Naive thymus-derived CD4-positive, alpha-beta T cell (primary cell): ENCODE measurements around the gene WFS1. TPM values are rescaled to one million over a fixed set of nuclear protein-coding genes. Genes with fewer than 3 reads are reported as not detected.

Experiments
- ATAC-seq: fragments of 150-1000 bp; cut with Tn5 transposase; 2 replicates; pipeline ENCODE4 v1.10.0; 2021; ENCODE audit warnings: mild to moderate bottlenecking, moderate library complexity
- CTCF ChIA-PET: fragments of 350-600 bp; sonication (Branson Sonifier 250); formaldehyde crosslinking; loops from one replicate; lab custom pipeline; 2021; ENCODE audit warnings: antibody characterized with exemption; lab: Charles Lee
- POLR2A ChIA-PET: fragments of 350-600 bp; sonication (Branson Sonifier 250); formaldehyde crosslinking; loops from one replicate; lab custom pipeline; 2021; ENCODE audit warnings: antibody characterized with exemption, inconsistent platforms; lab: Charles Lee
- DNase-seq, 9 donors: peaks; one replicate each; pipeline versions ENCODE4 v3.0.0 to v3.0.0-alpha.2; 2020 to 2022; ENCODE audit warnings: mixed read lengths in 1 of 9
- H3K27ac ChIP-seq: one replicate; pipeline ENCODE4 v1.7.0; 2013; ENCODE audit warnings: mild to moderate bottlenecking, low read depth, low read length, moderate library complexity
- H3K27me3 ChIP-seq, 2 donors: one replicate each; pipeline ENCODE4 v1.7.0; 2013; ENCODE audit warnings: low read length in 2 of 2, mild to moderate bottlenecking in 2 of 2, moderate library complexity in 2 of 2; ENCODE audit not compliant: control insufficient read depth in 2 of 2, insufficient read depth in 2 of 2
- H3K36me3 ChIP-seq, 3 experiments: 1 replicate in 2 of 3; 2 replicates in 1 of 3; pipeline ENCODE4 v1.7.0; 2013; ENCODE audit warnings: low read length in 3 of 3, mild to moderate bottlenecking in 3 of 3, moderate library complexity in 1 of 3; ENCODE audit not compliant: insufficient read depth in 3 of 3, control insufficient read depth in 2 of 3
- H3K4me1 ChIP-seq, 2 donors: one replicate each; pipeline ENCODE4 v1.7.0; 2013; ENCODE audit warnings: low read length in 2 of 2, mild to moderate bottlenecking in 2 of 2, moderate library complexity in 1 of 2; ENCODE audit not compliant: control insufficient read depth in 2 of 2, insufficient read depth in 2 of 2
- H3K4me3 ChIP-seq: 2 replicates; pipeline ENCODE4 v1.7.0; 2013; ENCODE audit warnings: mild to moderate bottlenecking, low read length
- H3K9me3 ChIP-seq, 3 experiments: 1 replicate in 2 of 3; 2 replicates in 1 of 3; pipeline ENCODE4 v1.7.0; 2013; ENCODE audit warnings: low read length in 3 of 3; ENCODE audit not compliant: control insufficient read depth in 2 of 3
- H3K27ac Mint-ChIP-seq, 9 donors: one replicate each; pipeline ENCODE4 v1.8.0; 2020 to 2022; ENCODE audit warnings: mixed read lengths in 9 of 9, mild to moderate bottlenecking in 8 of 9, moderate library complexity in 5 of 9, inconsistent platforms in 2 of 9
- H3K27me3 Mint-ChIP-seq, 5 donors: one replicate each; pipeline ENCODE4 v1.8.0; 2021 to 2022; ENCODE audit warnings: mixed read lengths in 5 of 5, mild to moderate bottlenecking in 1 of 5
- H3K36me3 Mint-ChIP-seq, 5 donors: one replicate each; pipeline ENCODE4 v1.8.0; 2020 to 2022; ENCODE audit warnings: mixed read lengths in 5 of 5, mild to moderate bottlenecking in 3 of 5, inconsistent platforms in 1 of 5
- H3K4me1 Mint-ChIP-seq, 7 donors: one replicate each; pipeline ENCODE4 v1.8.0; 2020 to 2022; ENCODE audit warnings: mixed read lengths in 7 of 7, mild to moderate bottlenecking in 3 of 7, inconsistent platforms in 1 of 7
- H3K4me3 Mint-ChIP-seq, 10 donors: one replicate each; pipeline ENCODE4 v1.8.0; 2020 to 2022; ENCODE audit warnings: mild to moderate bottlenecking in 10 of 10, mixed read lengths in 10 of 10, moderate library complexity in 6 of 10, inconsistent platforms in 2 of 10
- H3K9me3 Mint-ChIP-seq, 11 donors: one replicate each; pipeline ENCODE4 v1.8.0; 2020 to 2022; ENCODE audit warnings: mixed read lengths in 11 of 11, mild to moderate bottlenecking in 4 of 11, inconsistent platforms in 1 of 11, moderate library complexity in 1 of 11
- intact Hi-C, 2 donors: fragments of 100-400 bp; cut with micrococcal nuclease; formaldehyde crosslinking; loops; one replicate each; pipeline ENCODE4 v1.15.1; 2023
- polyA plus RNA-seq, 2 donors: library from polyadenylated mRNA; unstranded; fragments of 300-500 nt; fragmentation: Illumina TruSeq; gene quantifications; one replicate each; pipeline ENCODE4 v1.2.3, GENCODE V29; 2021
- total RNA-seq, 6 experiments: library from RNA in 5 of 6; stranded (reverse) in 5 of 6; gene quantifications; 1 replicate in 5 of 6; 2 replicates in 1 of 6; pipeline ENCODE4 v1.2.3 and lab custom pipeline; 2021 to 2026

Gene WFS1
- total and polyA plus RNA-seq, 7 experiments from 2014 or later = 2.8 to 6.7 (median 4.4) TPM

DNA sequence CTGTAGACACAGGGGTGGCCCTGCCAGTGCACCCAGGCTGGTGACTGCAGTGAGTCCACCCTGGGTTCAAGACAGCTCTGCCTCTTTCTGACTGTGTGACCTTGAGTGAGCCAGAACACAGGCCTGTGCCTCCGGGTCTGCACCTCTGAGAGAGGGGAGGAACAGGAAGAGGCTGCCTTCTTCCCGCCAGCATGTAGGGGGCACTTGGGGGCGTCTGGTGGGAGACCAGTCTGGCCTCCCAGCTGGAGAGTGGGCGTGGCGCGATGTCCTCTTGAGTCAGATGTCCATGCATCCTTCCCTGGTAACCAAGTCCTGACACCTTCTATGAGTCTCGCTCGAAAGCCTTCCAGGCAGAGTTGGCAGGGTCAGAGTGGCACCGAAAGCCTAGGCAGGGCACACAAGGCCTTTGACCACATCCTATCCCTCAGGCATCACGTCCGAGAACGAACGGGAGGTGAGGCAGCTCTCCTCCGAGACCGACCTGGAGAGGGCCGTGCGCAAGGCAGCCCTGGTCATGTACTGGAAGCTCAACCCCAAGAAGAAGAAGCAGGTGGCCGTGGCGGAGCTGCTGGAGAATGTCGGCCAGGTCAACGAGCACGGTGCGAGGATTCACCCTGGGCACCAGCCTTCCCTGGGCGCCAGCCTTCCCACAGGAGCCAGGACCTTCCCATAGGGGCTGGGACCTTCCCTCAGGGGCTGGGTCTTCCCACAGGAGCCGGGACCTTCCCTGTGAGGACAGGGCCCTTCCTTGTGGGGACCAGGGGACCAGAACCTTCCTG lies 21.3 kb downstream of the WFS1 start:
- ChIA-PET CTCF (no interaction called here), POLR2A (no interaction called here)
- Mint-ChIP-seq H3K36me3 (peaks cover 0 to 49% (median 4%) of the 10 kb centered on the region in 5 donors), H3K27me3 (no peaks in the 10 kb centered on the region), H3K4me3 (no peak overlapping the region), H3K4me1 (no peaks in the 10 kb centered on the region), H3K27ac (no peak overlapping the region), H3K9me3 (no peaks in the 10 kb centered on the region)
- Histone ChIP-seq H3K4me1 (no peaks in the 10 kb centered on the region), H3K4me3 (no peak overlapping the region), H3K36me3 (peaks cover 0 to 13% (median 0%) of the 10 kb centered on the region in 3 experiments), H3K27ac (no peak overlapping the region), H3K27me3 (no peaks in the 10 kb centered on the region), H3K9me3 (no peaks in the 10 kb centered on the region)
- DNase-seq (no peak), ATAC-seq (no peak)
- intact Hi-C loops = no loop called here

DNA sequence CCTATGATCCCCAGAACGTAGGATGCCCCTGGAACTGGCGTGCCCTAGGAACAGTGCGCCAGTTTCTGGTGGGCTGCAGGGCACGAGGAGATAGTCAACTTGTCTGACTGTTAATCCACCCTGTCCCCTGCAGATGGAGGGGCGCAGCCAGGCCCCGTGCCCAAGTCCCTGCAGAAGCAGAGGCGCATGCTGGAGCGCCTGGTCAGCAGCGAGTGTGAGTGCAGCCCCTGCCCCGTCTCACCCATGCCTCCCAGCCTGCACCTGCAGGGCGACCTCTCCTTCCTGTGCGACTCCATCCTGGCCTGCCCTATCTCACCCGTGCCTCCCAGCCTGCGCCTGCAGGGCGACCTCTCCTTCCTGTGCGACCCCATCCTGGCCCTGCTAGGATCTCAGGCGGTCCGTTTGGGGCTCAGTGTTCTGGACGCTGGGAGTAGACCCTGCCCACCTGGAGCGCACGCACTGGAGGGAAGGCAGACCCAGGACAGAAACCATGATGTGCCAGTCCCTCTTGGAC lies 22.2 kb downstream of the WFS1 start:
- peaks cover 0 to 13% (median 0%) of the 10 kb centered on the region in 3 experiments for H3K36me3 ChIP-seq
- H3K27ac ChIP-seq = no peak overlapping the region
- POLR2A ChIA-PET = no interaction called here
- intact Hi-C loops = no loop called here
- no peaks in the 10 kb centered on the region for H3K4me1 ChIP-seq
- no peaks in the 10 kb centered on the region for H3K9me3 Mint-ChIP-seq
- DNase-seq (no peak), ATAC-seq (no peak)
- H3K9me3 ChIP-seq = no peaks in the 10 kb centered on the region
- CTCF ChIA-PET = no interaction called here
- H3K4me3 ChIP-seq = no peak overlapping the region
- H3K4me3 Mint-ChIP-seq = no peak overlapping the region
- no peaks in the 10 kb centered on the region for H3K27me3 ChIP-seq
- H3K27ac Mint-ChIP-seq = no peak overlapping the region
- peaks cover 0 to 48% (median 4%) of the 10 kb centered on the region in 5 donors for H3K36me3 Mint-ChIP-seq
- no peaks in the 10 kb centered on the region for H3K27me3 Mint-ChIP-seq
- no peaks in the 10 kb centered on the region for H3K4me1 Mint-ChIP-seq

DNA sequence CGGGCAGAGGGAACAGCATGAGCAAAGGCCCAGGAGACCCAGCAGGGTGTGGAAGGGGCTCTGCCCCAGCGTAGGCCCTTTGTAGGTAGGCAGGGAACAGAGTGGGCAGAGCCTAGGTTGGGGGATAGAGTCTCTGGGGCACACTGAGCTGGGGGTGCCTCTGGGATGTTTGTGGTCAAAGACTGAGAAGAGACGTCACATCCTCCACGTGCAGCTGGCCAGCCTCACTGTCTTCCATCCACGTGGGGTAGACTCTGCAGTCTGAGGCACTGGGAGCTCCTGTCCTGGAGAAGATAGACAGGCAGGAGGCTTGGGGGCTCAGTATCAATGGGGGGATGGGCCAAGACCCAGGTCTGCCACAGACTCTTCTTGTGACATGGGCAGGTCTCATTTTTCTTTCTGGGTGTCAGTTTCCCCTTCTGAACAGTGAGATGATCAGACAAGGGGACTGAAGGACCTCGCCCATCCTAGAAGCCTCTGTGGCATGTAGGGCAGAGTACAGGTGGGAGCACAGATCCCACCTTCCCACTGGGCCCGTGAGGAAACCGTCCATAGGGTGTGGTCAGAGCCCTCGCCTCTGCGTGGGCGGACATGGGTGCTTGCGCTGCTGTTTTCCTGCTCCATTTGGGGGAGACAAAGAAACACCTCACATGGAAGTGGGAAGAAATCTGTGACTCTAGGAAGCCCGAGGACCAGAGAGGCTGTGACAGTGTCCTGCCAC lies 22.9 kb downstream of the WFS1 start:
- ChIA-PET POLR2A (no interaction called here), CTCF (no interaction called here)
- H3K27ac Mint-ChIP-seq = no peak overlapping the region
- DNase-seq = no peak
- H3K4me3 Mint-ChIP-seq = no peak overlapping the region
- Histone ChIP-seq H3K27ac (no peak overlapping the region), H3K36me3 (peaks cover 0 to 8% (median 0%) of the 10 kb centered on the region in 3 experiments), H3K27me3 (no peaks in the 10 kb centered on the region), H3K4me1 (no peaks in the 10 kb centered on the region), H3K4me3 (no peak overlapping the region), H3K9me3 (no peaks in the 10 kb centered on the region)
- no peaks in the 10 kb centered on the region for H3K4me1 Mint-ChIP-seq
- ATAC-seq = no peak
- no peaks in the 10 kb centered on the region for H3K9me3 Mint-ChIP-seq
- peaks cover 0 to 44% (median 4%) of the 10 kb centered on the region in 5 donors for H3K36me3 Mint-ChIP-seq
- H3K27me3 Mint-ChIP-seq = no peaks in the 10 kb centered on the region
- intact Hi-C loops = no loop called here

DNA sequence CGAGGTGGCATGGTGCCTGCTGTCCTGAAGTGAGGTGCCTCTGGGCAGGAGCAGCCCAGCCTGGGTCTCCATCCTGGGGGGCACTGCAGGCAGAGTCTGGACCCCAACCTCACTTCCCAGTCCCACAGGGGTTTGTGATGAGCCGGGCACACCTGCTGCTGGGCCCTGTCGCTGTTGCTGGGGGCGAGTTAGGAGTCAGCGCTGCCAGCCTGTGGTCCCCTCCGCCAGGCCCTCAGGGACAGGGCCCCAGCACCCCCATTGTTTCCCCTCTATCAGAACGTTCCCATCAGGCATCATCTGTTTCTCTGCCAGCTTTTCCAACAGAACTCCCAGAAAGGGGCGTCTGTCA lies 23.4 kb downstream of the WFS1 start:
- H3K4me3 Mint-ChIP-seq = no peak overlapping the region
- no peak overlapping the region for H3K27ac ChIP-seq
- POLR2A ChIA-PET = no interaction called here
- peaks cover 0 to 8% (median 0%) of the 10 kb centered on the region in 3 experiments for H3K36me3 ChIP-seq
- no peaks in the 10 kb centered on the region for H3K27me3 ChIP-seq
- H3K9me3 Mint-ChIP-seq = no peaks in the 10 kb centered on the region
- no peaks in the 10 kb centered on the region for H3K9me3 ChIP-seq
- H3K36me3 Mint-ChIP-seq = peaks cover 0 to 45% (median 4%) of the 10 kb centered on the region in 5 donors
- DNase-seq (no peak), ATAC-seq (no peak)
- H3K27me3 Mint-ChIP-seq = no peaks in the 10 kb centered on the region
- H3K4me1 Mint-ChIP-seq = no peaks in the 10 kb centered on the region
- intact Hi-C loops = no loop called here
- no peaks in the 10 kb centered on the region for H3K4me1 ChIP-seq
- H3K27ac Mint-ChIP-seq = no peak overlapping the region
- no peak overlapping the region for H3K4me3 ChIP-seq
- CTCF ChIA-PET = no interaction called here

DNA sequence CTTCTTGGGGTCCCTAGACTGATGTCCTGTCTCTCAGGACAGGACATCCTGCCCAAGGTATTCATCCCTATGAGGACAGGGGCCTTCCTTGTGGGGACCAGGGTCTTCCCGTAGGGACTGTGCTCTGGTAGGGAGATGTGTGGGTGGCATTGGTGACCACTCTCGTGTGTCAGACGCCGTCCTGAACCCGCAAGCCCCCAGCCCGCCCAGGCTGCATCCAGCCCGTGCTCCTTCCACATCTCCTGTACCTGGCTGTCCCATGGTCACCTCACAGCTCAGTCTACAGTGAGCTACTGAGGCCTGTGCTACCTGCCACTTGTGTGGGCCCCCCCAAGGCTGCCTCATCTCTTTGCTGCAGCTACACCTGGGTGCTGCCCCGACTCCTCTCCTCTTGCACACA lies 24.0 kb downstream of the WFS1 start:
- no peak for ATAC-seq
- peaks cover 0 to 8% (median 0%) of the 10 kb centered on the region in 3 experiments for H3K36me3 ChIP-seq
- intact Hi-C loops = no loop called here
- POLR2A ChIA-PET = no interaction called here
- H3K4me3 ChIP-seq = no peak overlapping the region
- H3K4me3 Mint-ChIP-seq = no peak overlapping the region
- peaks cover 0 to 40% (median 4%) of the 10 kb centered on the region in 5 donors for H3K36me3 Mint-ChIP-seq
- no peak overlapping the region for H3K27ac Mint-ChIP-seq
- CTCF ChIA-PET = no interaction called here
- no peaks in the 10 kb centered on the region for H3K27me3 ChIP-seq
- H3K9me3 ChIP-seq = no peaks in the 10 kb centered on the region
- H3K9me3 Mint-ChIP-seq = no peaks in the 10 kb centered on the region
- no peaks in the 10 kb centered on the region for H3K27me3 Mint-ChIP-seq
- DNase-seq = no peak
- no peaks in the 10 kb centered on the region for H3K4me1 ChIP-seq
- no peak overlapping the region for H3K27ac ChIP-seq
- H3K4me1 Mint-ChIP-seq = no peaks in the 10 kb centered on the region

DNA sequence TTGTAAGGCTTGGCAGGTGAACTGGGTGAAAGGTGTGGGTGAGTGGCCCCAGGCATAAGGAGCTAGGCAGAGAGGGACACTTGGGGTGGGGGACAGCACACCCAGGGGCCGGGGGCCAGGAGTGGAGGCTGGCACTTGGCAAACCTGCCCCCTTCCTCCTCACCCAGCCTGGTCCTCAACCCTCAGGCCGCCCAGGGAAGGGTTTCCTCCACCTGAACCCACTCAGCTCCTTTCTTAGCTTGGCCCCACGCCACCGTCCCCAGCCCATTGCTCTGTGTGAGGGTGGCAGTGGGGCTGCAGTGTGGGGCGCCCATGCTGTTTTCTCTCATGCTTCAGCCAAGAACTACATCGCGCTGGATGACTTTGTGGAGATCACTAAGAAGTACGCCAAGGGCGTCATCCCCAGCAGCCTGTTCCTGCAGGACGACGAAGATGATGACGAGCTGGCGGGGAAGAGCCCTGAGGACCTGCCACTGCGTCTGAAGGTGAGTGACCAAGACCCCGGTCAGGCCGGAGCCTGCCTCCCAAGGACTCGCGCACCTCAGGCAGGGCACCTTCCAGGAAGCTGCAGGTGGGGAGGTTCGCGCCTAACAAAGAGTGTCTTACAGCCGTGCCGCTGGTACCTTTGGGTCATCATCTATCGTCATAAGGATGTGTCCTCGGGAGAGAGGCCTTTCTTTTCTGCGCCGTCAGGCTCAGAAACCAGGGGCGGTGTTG lies 25.2 kb downstream of the WFS1 start:
- Histone ChIP-seq H3K4me1 (no peaks in the 10 kb centered on the region), H3K36me3 (peaks cover 0 to 8% (median 0%) of the 10 kb centered on the region in 3 experiments), H3K9me3 (no peaks in the 10 kb centered on the region), H3K4me3 (no peak overlapping the region), H3K27ac (no peak overlapping the region), H3K27me3 (no peaks in the 10 kb centered on the region)
- ChIA-PET POLR2A (no interaction called here), CTCF (interaction anchor here (0.6 to 1.2 kb wide), 2 partner anchors 15 to 44 kb away, joined by 3 read pairs; no protein-coding TSS in a partner anchor)
- intact Hi-C loops = no loop called here
- Mint-ChIP-seq H3K27ac (no peak overlapping the region), H3K4me1 (no peaks in the 10 kb centered on the region), H3K4me3 (no peak overlapping the region), H3K27me3 (no peaks in the 10 kb centered on the region), H3K9me3 (no peaks in the 10 kb centered on the region), H3K36me3 (peaks cover 0 to 35% (median 0%) of the 10 kb centered on the region in 5 donors)
- DNase-seq = no peak
- no peak for ATAC-seq
